G401.6 (cell line): Measurements from ENCODE around the gene ADCY5.

Experiments
- FAIRE-seq: peaks from 2 replicates; lab custom pipeline; 2012; peaks lifted over from hg19 to GRCh38; lab: Jason Lieb, UNC

ADCY5 gene

GRCh38 chr3:123458255-123458654 lies 9.4 kb upstream of the ADCY5 start:
- no peak for FAIRE-seq

DNA sequence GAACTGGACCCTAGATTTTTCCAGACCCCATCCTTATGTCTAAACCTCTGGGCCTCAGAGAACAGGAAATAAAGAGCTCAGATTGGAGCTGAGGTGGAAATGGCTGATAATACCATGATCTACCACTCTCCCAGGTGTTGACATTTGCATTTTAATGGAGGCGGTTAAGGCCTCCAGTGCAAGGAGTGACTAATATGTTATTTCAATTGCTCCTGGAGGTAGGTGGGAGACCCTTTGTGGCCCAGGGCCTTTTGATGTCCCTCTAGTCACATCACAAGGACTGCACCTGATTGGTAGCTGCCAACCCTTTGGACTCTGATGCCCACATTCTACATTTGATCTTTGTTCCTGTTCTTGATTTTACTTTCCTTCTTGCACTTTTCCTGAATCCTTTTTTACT lies 9.0 kb upstream of the ADCY5 start:
- no peak for FAIRE-seq

DNA sequence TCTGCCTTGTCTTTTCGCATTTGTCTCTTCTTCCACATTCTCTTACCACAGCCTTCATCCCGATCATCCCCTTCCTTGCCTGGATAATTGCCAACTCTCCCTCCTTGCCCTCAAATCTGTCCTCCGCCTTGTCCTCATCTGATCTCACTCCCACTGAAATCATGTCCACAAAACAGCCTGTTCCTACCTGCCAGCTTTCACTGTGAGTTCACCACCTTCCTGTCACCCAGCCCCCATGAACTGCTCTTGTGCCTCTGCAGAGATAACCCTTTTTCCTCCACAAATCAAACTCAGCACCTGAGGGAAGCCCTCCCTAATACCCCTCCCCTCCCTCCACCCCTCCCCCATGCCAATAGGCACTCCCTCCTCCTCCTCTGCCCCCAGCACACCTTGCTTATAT lies 4.8 kb upstream of the ADCY5 start:
- FAIRE-seq, result no peak

DNA sequence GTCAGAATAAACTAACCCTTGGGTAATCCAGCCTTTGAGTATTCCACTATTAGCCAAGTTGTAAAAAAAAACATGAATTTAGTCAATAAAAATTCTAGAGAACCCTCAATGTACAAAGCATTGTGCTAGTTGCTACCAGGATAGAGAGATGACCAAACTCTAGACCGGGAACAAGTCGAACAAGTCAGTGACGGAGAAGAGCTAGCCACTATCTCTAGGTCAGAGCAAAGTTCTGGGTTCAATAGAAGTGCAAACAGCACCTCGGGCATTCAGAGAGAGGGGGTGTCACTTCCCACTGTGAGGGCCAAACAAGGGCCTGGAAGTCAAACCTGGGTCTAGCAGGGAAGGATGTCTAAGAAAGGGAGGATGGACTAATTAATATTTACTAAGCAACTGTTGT lies 2.3 kb upstream of the ADCY5 start:
- FAIRE-seq, result no peak

- no peak for FAIRE-seq
Measured at GRCh38 chr3:123449997-123450604, 1.2 kb upstream of the ADCY5 start.

- FAIRE-seq, result no peak
Measured at GRCh38 chr3:123449102-123449996, 459 bp upstream of the ADCY5 start.

DNA sequence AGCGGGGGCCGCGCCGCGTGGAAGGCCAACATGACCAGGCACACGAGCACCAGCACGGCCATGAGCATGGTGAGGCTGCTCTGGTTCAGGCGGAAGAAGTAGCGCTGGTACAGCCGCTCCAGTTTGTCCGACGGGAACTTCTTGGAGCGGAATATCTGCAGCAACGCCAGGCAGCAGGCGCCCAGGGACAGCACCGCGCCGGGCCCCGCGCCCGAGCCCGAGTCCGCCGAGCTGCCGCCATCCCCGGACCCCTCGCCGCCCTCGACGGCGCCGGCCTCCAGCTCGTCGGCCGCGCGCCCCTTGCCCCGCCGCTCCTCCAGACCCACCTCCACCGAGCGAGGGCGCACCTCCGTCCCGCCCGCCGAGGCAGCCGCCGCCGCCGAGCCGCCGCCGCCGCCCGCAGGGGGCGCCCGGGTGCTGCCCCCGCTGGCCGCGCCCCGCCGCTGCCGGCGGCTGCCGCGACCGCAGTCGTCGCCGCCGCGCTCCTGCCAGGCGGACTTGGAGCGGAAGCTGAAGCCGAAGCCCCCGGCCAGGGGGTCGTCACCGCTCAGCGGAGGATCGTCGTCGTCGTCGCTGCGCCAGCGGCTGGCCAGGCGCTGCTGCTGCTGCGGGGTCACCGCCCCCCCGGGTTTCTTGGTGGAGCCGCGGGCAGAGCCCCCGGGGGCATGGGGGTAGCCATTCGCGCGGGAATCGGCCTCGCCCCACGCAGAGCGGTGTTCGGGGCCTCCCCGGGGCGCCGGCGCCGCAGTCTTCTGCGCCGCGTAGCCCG lies 957 bp downstream of the ADCY5 start:
- FAIRE-seq, result no peak

DNA sequence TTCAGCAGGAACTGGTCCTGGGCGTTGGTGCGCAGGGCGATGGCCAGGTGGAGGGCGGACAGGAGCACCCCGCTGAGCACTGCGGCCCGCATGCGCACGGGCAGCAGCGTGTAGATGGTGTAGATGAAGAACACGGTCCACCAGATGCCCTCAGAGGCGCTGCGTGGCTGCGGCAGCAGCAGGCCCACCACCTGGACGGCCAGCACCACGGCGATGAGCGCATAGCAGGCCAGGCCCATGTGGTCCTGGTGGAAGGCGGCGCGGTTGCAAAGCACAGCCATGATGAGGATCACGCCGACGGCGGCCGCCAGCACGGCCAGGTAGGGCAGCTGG lies 1.5 kb downstream of the ADCY5 start:
- FAIRE-seq, result no peak

DNA sequence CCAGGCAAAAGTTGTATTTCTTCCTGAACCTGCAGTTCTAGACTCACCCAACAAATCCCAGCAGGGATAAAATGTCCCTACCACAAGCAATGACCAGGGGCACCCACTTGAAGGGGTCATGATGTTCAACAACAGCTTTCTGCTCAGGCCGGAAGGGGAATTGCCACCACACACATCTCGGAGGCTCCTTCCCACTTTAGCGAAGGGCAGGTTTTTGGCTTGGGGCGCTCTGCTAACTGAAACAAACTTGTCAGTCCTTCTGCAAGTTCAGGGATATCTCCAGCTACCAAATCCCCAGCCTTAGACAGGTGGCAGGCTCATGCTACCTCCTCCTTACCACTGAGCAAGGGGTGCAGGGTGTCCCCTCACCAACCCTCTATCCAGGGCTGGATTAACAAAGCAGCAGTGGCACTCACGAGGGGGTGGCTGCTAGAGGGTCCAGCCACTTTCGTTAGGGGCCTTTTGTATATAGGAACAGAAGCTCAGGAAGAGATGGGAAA lies 2.2 kb downstream of the ADCY5 start:
- FAIRE-seq, result no peak

GRCh38 chr3:123446210-123446609 lies 2.7 kb downstream of the ADCY5 start:
- FAIRE-seq, result no peak

- no peak for FAIRE-seq
Measured at GRCh38 chr3:123445702-123446101, 3.2 kb downstream of the ADCY5 start.

DNA sequence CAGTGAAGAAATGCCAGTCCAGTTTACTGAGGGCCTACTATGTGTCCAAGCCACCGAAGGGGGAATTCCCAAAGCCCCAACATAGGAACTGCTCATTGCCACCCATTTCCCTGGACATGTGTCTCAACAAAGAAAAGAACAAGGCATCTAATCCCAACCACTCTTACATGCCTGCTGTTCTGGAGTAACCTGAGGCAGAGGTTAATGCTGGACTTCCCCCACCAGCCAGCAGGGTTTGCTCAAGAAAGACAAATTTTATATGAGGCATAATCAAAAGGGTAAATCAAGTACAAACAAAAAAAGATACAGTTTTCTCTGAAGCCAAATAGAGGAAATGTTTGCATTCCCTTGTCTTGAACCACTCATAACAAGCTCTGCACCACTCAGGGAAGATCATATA lies 4.1 kb downstream of the ADCY5 start:
- no peak for FAIRE-seq

GRCh38 chr3:123444023-123444422 lies 4.9 kb downstream of the ADCY5 start:
- FAIRE-seq, result no peak

DNA sequence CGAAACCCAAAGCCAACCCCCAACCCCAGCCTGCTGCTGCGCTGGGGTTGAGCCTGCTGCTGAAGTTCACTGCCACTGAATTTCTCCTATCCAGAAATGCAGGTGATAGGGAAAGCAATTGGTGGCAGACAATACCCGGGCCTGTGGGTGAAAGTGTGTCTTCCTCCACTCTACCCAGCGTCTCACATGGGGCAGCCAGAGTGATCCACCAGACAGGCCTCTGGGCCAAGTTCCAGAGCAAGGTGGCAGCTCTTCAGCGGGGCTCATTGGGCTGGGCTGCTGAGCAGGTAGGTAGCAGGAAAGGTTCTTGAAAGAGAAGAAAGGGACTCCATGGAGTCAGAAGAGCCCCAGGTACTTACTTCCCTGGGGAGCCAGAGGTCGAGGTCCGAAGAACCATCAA lies 6.0 kb downstream of the ADCY5 start:
- FAIRE-seq, result no peak

DNA sequence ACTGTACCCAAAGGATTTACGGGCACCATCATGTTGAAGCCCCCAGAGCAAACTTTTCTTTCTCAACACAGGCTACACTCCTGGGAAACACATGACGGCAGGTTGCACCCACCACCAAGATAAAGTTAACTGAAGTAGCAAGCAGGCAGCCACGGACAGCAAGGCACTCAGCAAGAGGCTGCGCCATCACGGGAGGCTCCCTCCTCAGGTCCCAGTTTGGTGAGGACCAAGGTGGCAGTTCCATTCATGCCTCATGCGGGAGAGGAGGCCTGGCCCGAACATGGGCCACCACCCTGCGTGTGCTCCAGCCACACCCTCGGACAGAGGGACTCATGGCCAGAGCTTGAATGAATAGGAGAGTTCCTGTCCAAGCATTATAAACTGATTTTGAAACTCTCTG lies 6.8 kb downstream of the ADCY5 start:
- FAIRE-seq, result no peak

GRCh38 chr3:123439806-123440580 lies 8.9 kb downstream of the ADCY5 start:
- no peak for FAIRE-seq

- FAIRE-seq, result no peak
Measured at GRCh38 chr3:123432832-123433523, 15.9 kb downstream of the ADCY5 start.

DNA sequence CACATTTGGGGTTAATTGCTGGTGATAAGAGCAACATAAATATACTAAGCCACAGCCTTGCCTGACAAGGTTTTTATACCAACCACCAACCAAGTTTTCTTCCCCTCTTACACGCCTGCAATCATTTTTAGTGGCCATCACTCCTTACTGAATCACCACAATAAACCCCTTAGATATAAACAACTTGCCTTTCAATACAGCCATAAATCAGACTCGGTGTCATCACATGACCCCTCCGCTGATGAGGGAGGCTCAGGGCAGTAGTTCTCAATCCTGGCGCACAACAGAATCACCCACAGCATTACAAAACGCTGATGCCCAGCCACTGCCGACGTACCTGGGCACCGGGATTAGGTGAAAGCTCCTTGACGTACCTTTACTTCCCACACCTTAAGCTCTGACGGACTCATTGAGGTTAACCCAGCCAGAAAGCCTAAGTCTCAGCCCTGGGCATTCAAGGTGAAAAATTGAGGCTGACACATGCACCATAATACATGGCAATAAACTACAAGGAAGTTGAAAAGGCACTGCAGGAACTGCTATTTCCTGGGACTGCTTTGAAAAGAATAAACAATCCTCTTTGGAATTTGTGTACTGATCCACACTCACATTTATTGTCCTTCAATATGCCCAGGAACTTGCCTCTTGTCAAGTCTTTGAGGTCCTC lies 17.1 kb downstream of the ADCY5 start:
- no peak for FAIRE-seq

GRCh38 chr3:123431007-123431657 lies 17.8 kb downstream of the ADCY5 start:
- FAIRE-seq, result no peak

DNA sequence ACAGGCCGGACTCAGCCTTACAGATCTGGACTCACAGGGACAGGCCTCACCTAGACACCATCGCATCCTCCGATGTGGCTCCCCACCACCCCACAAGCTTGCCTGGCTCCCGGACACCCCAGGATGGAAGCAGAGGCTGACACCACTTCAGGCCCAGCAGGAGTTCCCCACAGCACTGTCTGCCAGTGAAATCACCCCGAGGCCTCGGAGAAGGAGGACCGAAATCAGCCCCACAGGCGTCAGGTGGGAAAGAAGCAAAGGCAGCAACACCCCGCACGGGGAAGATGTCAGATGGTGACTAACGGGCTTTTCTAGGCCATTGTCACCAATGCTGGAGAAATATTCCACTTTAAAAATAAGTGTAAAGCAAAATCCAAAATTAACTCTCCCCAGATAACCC lies 18.6 kb downstream of the ADCY5 start:
- no peak for FAIRE-seq
